Measurements from ENCODE around the gene CLEC4F.

Gene CLEC4F

GRCh38 chr2:70777450-70777849 lies 42.9 kb downstream of the CLEC4F start:
- FAIRE-seq (no peak), DNase-seq (ENCODE audit: insufficient read length, low spot score) (no peak)
- no peak for TF ChIP-seq SPI1 (IDR thresholded peaks at IDR 0.05; ENCODE audit: low read depth, low read length)
- no peak for TF ChIP-seq TAF1 (IDR thresholded peaks at IDR 0.05; ENCODE audit: low read depth, low read length)
- no peak for TF ChIP-seq PAX5 (IDR thresholded peaks at IDR 0.05; ENCODE audit: insufficient read depth, low read length, severe bottlenecking)
- TF ChIP-seq POU2F2 (IDR thresholded peaks at IDR 0.05; ENCODE audit: low read depth, low read length), result no peak
- TF ChIP-seq POLR2AphosphoS5 (IDR thresholded peaks at IDR 0.05; ENCODE audit: low read depth, low read length), result no peak
- no peak for TF ChIP-seq POLR2A (IDR thresholded peaks at IDR 0.05; ENCODE audit: low read depth, low read length)

- no peak for TF ChIP-seq POLR2A (IDR thresholded peaks at IDR 0.05; ENCODE audit: low read depth, low read length)
- TF ChIP-seq POLR2AphosphoS5 (IDR thresholded peaks at IDR 0.05; ENCODE audit: low read depth, low read length), result no peak
- TF ChIP-seq SPI1 (IDR thresholded peaks at IDR 0.05; ENCODE audit: low read depth, low read length), result no peak
- no peak for TF ChIP-seq POU2F2 (IDR thresholded peaks at IDR 0.05; ENCODE audit: low read depth, low read length)
- TF ChIP-seq PAX5 (IDR thresholded peaks at IDR 0.05; ENCODE audit: insufficient read depth, low read length, severe bottlenecking), result no peak
- no peak for TF ChIP-seq TAF1 (IDR thresholded peaks at IDR 0.05; ENCODE audit: low read depth, low read length)
- DNase-seq (ENCODE audit: insufficient read length, low spot score), result no peak
- FAIRE-seq, result no peak
Measured at GRCh38 chr2:70776266-70776665, 44.1 kb downstream of the CLEC4F start.

GRCh38 chr2:70775141-70775540 lies 45.3 kb downstream of the CLEC4F start:
- DNase-seq (ENCODE audit: insufficient read length, low spot score), result no peak
- TF ChIP-seq POLR2A (IDR thresholded peaks at IDR 0.05; ENCODE audit: low read depth, low read length) (no peak), TAF1 (IDR thresholded peaks at IDR 0.05; ENCODE audit: low read depth, low read length) (no peak), PAX5 (IDR thresholded peaks at IDR 0.05; ENCODE audit: insufficient read depth, low read length, severe bottlenecking) (no peak), POLR2AphosphoS5 (IDR thresholded peaks at IDR 0.05; ENCODE audit: low read depth, low read length) (no peak), POU2F2 (IDR thresholded peaks at IDR 0.05; ENCODE audit: low read depth, low read length) (no peak), SPI1 (IDR thresholded peaks at IDR 0.05; ENCODE audit: low read depth, low read length) (no peak)
- no peak for FAIRE-seq

GRCh38 chr2:70772486-70773155 lies 47.8 kb downstream of the CLEC4F start:
- TF ChIP-seq TAF1 (IDR thresholded peaks at IDR 0.05; ENCODE audit: low read depth, low read length) (no peak), PAX5 (IDR thresholded peaks at IDR 0.05; ENCODE audit: insufficient read depth, low read length, severe bottlenecking) (no peak), POLR2AphosphoS5 (IDR thresholded peaks at IDR 0.05; ENCODE audit: low read depth, low read length) (no peak), POLR2A (IDR thresholded peaks at IDR 0.05; ENCODE audit: low read depth, low read length) (no peak), POU2F2 (IDR thresholded peaks at IDR 0.05; ENCODE audit: low read depth, low read length) (no peak), SPI1 (IDR thresholded peaks at IDR 0.05; ENCODE audit: low read depth, low read length) (no peak)
- FAIRE-seq (no peak), DNase-seq (ENCODE audit: insufficient read length, low spot score) (no peak)

GRCh38 chr2:70771446-70771845 lies 49.0 kb downstream of the CLEC4F start:
- DNase-seq (ENCODE audit: insufficient read length, low spot score) (no peak), FAIRE-seq (no peak)
- no peak for TF ChIP-seq PAX5 (IDR thresholded peaks at IDR 0.05; ENCODE audit: insufficient read depth, low read length, severe bottlenecking)
- no peak for TF ChIP-seq POLR2A (IDR thresholded peaks at IDR 0.05; ENCODE audit: low read depth, low read length)
- no peak for TF ChIP-seq POLR2AphosphoS5 (IDR thresholded peaks at IDR 0.05; ENCODE audit: low read depth, low read length)
- TF ChIP-seq TAF1 (IDR thresholded peaks at IDR 0.05; ENCODE audit: low read depth, low read length), result no peak
- TF ChIP-seq SPI1 (IDR thresholded peaks at IDR 0.05; ENCODE audit: low read depth, low read length), result no peak
- TF ChIP-seq POU2F2 (IDR thresholded peaks at IDR 0.05; ENCODE audit: low read depth, low read length), result no peak

GRCh38 chr2:70769450-70769849 lies 50.9 kb downstream of the CLEC4F start:
- TF ChIP-seq SPI1 (IDR thresholded peaks at IDR 0.05; ENCODE audit: low read depth, low read length), result no peak
- no peak for TF ChIP-seq TAF1 (IDR thresholded peaks at IDR 0.05; ENCODE audit: low read depth, low read length)
- TF ChIP-seq PAX5 (IDR thresholded peaks at IDR 0.05; ENCODE audit: insufficient read depth, low read length, severe bottlenecking), result no peak
- TF ChIP-seq POLR2AphosphoS5 (IDR thresholded peaks at IDR 0.05; ENCODE audit: low read depth, low read length), result no peak
- FAIRE-seq, result no peak
- DNase-seq (ENCODE audit: insufficient read length, low spot score), result no peak

- no peak for FAIRE-seq
- DNase-seq (ENCODE audit: insufficient read length, low spot score), result no peak
- TF ChIP-seq POLR2AphosphoS5 (IDR thresholded peaks at IDR 0.05; ENCODE audit: low read depth, low read length), result no peak
- TF ChIP-seq PAX5 (IDR thresholded peaks at IDR 0.05; ENCODE audit: insufficient read depth, low read length, severe bottlenecking), result no peak
- no peak for TF ChIP-seq SPI1 (IDR thresholded peaks at IDR 0.05; ENCODE audit: low read depth, low read length)
- no peak for TF ChIP-seq POU2F2 (IDR thresholded peaks at IDR 0.05; ENCODE audit: low read depth, low read length)
- TF ChIP-seq POLR2A (IDR thresholded peaks at IDR 0.05; ENCODE audit: low read depth, low read length), result no peak
- TF ChIP-seq TAF1 (IDR thresholded peaks at IDR 0.05; ENCODE audit: low read depth, low read length), result no peak
Measured at GRCh38 chr2:70768590-70769085, 51.8 kb downstream of the CLEC4F start.

GRCh38 chr2:70767699-70768589 lies 52.5 kb downstream of the CLEC4F start, which contains the start of gene ADD2:
TSS of gene ADD2 (minus strand) at chr2:70768200. CDS start at chr2:70706408, 61,792 bp downstream.
- DNase-seq (ENCODE audit: insufficient read length, low spot score) (no peak), FAIRE-seq (no peak)
- TF ChIP-seq TAF1 (IDR thresholded peaks at IDR 0.05; ENCODE audit: low read depth, low read length), result no peak

GRCh38 chr2:70767079-70767698 lies 53.2 kb downstream of the CLEC4F start:
- DNase-seq (ENCODE audit: insufficient read length, low spot score), result no peak
- no peak for FAIRE-seq

More at GRCh38 chr2:70767079-70767698, 53.2 kb downstream of the CLEC4F start:
- TF ChIP-seq POU2F2 (IDR thresholded peaks at IDR 0.05; ENCODE audit: low read depth, low read length), result no peak
- TF ChIP-seq PAX5 (IDR thresholded peaks at IDR 0.05; ENCODE audit: insufficient read depth, low read length, severe bottlenecking), result no peak
- no peak for TF ChIP-seq TAF1 (IDR thresholded peaks at IDR 0.05; ENCODE audit: low read depth, low read length)
- no peak for TF ChIP-seq POLR2AphosphoS5 (IDR thresholded peaks at IDR 0.05; ENCODE audit: low read depth, low read length)
- TF ChIP-seq POLR2A (IDR thresholded peaks at IDR 0.05; ENCODE audit: low read depth, low read length), result no peak
- TF ChIP-seq SPI1 (IDR thresholded peaks at IDR 0.05; ENCODE audit: low read depth, low read length), result no peak

All from GM12891 (cell line).